ENCODE data around the gene COLGALT1. TPM values are rescaled to one million over a fixed set of nuclear protein-coding genes. Genes with fewer than 3 reads are reported as not detected.

Gene COLGALT1
- total RNA-seq, 3 donors from 2014 or later (not counting 1 experiment from before 2014, with no cell fraction given), result 39.0 to 55.4 (median 43.7) TPM

- H3K27ac ChIP-seq (ENCODE audit: low read length), result no peak overlapping the region
- no peaks in the 10 kb centered on the region for H3K36me3 Mint-ChIP-seq
- H3K4me1 Mint-ChIP-seq, result peaks cover 11 to 14% of the 10 kb centered on the region in 2 donors
- H3K27me3 ChIP-seq (ENCODE audit: control insufficient read depth, insufficient read depth, low read length), result no peaks in the 10 kb centered on the region
- H3K4me3 Mint-ChIP-seq, result no peak overlapping the region
- no peak overlapping the region for H3K27ac Mint-ChIP-seq
- WGBS (ENCODE audit: insufficient coverage), result 74% methylated on average over 7 of the region's 7 CpGs
- H3K9me3 ChIP-seq (ENCODE audit: control insufficient read depth, insufficient read depth, low read length), result no peaks in the 10 kb centered on the region
- no peak for TF ChIP-seq CTCF (IDR thresholded peaks at IDR 0.05)
- H3K9me3 Mint-ChIP-seq, result no peaks in the 10 kb centered on the region
- H3K4me3 ChIP-seq (ENCODE audit: low read length), result no peak overlapping the region
- H3K36me3 ChIP-seq (ENCODE audit: control insufficient read depth, insufficient read depth, low read length), result no peaks in the 10 kb centered on the region
- ATAC-seq (no peak), DNase-seq (no peak)
- intact Hi-C loops (cut with micrococcal nuclease), result no loop called here
- H3K4me1 ChIP-seq (ENCODE audit: control insufficient read depth, insufficient read depth, low read length), result peaks cover 18% of the 10 kb centered on the region
- H3K27me3 Mint-ChIP-seq (ENCODE audit: low read depth in 2 of 2), result no peaks in the 10 kb centered on the region
These were observed 2.2 kb upstream of the COLGALT1 start for GRCh38 chr19:17553256-17553655.

- H3K36me3 ChIP-seq (ENCODE audit: control insufficient read depth, insufficient read depth, low read length), result peaks cover 11% of the 10 kb centered on the region
- no peaks in the 10 kb centered on the region for H3K27me3 ChIP-seq (ENCODE audit: control insufficient read depth, insufficient read depth, low read length)
- Mint-ChIP-seq H3K27me3 (ENCODE audit: low read depth in 2 of 2) (no peaks in the 10 kb centered on the region), H3K9me3 (no peaks in the 10 kb centered on the region), H3K27ac (peak overlapping the region; percentile 61 to 79), H3K4me3 (peak overlapping the region; percentile 86), H3K36me3 (peaks cover under 1% of the 10 kb centered on the region), H3K4me1 (peaks cover 11 to 16% of the 10 kb centered on the region in 2 donors)
- ATAC-seq, result no peak
- H3K4me1 ChIP-seq (ENCODE audit: control insufficient read depth, insufficient read depth, low read length), result peaks cover 18% of the 10 kb centered on the region
- H3K9me3 ChIP-seq (ENCODE audit: control insufficient read depth, insufficient read depth, low read length), result no peaks in the 10 kb centered on the region
- WGBS (ENCODE audit: insufficient coverage), result 20% methylated on average over 19 of the region's 19 CpGs
- no peak for TF ChIP-seq CTCF (IDR thresholded peaks at IDR 0.05)
- intact Hi-C loops (cut with micrococcal nuclease), result loop anchor here (1.0 to 5.0 kb wide), 3 partner anchors 16 to 164 kb away; partner anchors contain the start of genes MAP1S and PGLS
- H3K27ac ChIP-seq (ENCODE audit: low read length), result peak overlapping the region; percentile 2
- H3K4me3 ChIP-seq (ENCODE audit: low read length), result no peak overlapping the region
- DNase-seq, result no peak
These were observed 425 bp upstream of the COLGALT1 start for GRCh38 chr19:17554968-17555479.

GRCh38 chr19:17555929-17556813 is 722 bp downstream of the COLGALT1 start:
- DNase-seq (no peak), ATAC-seq (peak in 1 of 3 donors; percentile 26)
- peak overlapping the region; percentile 45 to 79 for H3K27ac Mint-ChIP-seq
- peaks cover 6% of the 10 kb centered on the region for H3K36me3 Mint-ChIP-seq
- H3K9me3 Mint-ChIP-seq, result no peaks in the 10 kb centered on the region
- H3K4me1 ChIP-seq (ENCODE audit: control insufficient read depth, insufficient read depth, low read length), result peaks cover 18% of the 10 kb centered on the region
- no peaks in the 10 kb centered on the region for H3K9me3 ChIP-seq (ENCODE audit: control insufficient read depth, insufficient read depth, low read length)
- no peaks in the 10 kb centered on the region for H3K27me3 ChIP-seq (ENCODE audit: control insufficient read depth, insufficient read depth, low read length)
- peaks cover 16 to 20% of the 10 kb centered on the region in 2 donors for H3K4me1 Mint-ChIP-seq
- no peaks in the 10 kb centered on the region for H3K27me3 Mint-ChIP-seq (ENCODE audit: low read depth in 2 of 2)
- intact Hi-C loops (cut with micrococcal nuclease), result loop anchor here (1.0 to 5.0 kb wide), 3 partner anchors 17 to 163 kb away; partner anchors contain the start of genes MAP1S and PGLS
- 9% methylated on average over 46 of the region's 46 CpGs for WGBS (ENCODE audit: insufficient coverage)
- peaks cover 15% of the 10 kb centered on the region for H3K36me3 ChIP-seq (ENCODE audit: control insufficient read depth, insufficient read depth, low read length)
- peak overlapping the region; percentile 57 for H3K4me3 ChIP-seq (ENCODE audit: low read length)
- peak overlapping the region; percentile 32 for H3K27ac ChIP-seq (ENCODE audit: low read length)
- H3K4me3 Mint-ChIP-seq, result peak overlapping the region; percentile 86
- no peak for TF ChIP-seq CTCF (IDR thresholded peaks at IDR 0.05)
